CD14-positive monocyte (primary cell): ENCODE results near the gene TRIM38. TPM values are rescaled to one million over a fixed set of nuclear protein-coding genes. Genes with fewer than 3 reads are reported as not detected.

Experiments
- DNase-seq, 3 donors: peaks; one replicate each; pipeline ENCODE4 v3.0.0-alpha.2; 2011 to 2022
- H2AFZ ChIP-seq: 2 replicates; pipeline ENCODE4 v1.6.0; 2012; ENCODE audit warnings: mild to moderate bottlenecking, low read depth, low read length, inconsistent platforms; ENCODE audit not compliant: insufficient read depth, poor library complexity, severe bottlenecking
- H3K27ac ChIP-seq, 2 donors: 1 replicate in 1 of 2; 2 replicates in 1 of 2; pipeline ENCODE4 v1.5.1; 2012 to 2013; ENCODE audit warnings: low read length in 2 of 2, control low read depth in 1 of 2, inconsistent platforms in 1 of 2, low read depth in 1 of 2, mild to moderate bottlenecking in 1 of 2
- H3K27me3 ChIP-seq, 2 donors: one replicate each; pipeline versions ENCODE4 v1.6.0 to v1.6.1; 2011 to 2013; ENCODE audit warnings: low read length in 2 of 2; ENCODE audit not compliant: control insufficient read depth in 2 of 2, insufficient read depth in 2 of 2
- H3K36me3 ChIP-seq, 2 donors: replicated peaks in 1 of 2; 1 replicate in 1 of 2; 2 replicates in 1 of 2; pipeline versions ENCODE4 v1.5.1 to v1.6.1; 2012 to 2013; ENCODE audit warnings: low read length in 2 of 2, control low read depth in 1 of 2, inconsistent platforms in 1 of 2, mild to moderate bottlenecking in 1 of 2; ENCODE audit not compliant: insufficient read depth in 2 of 2, control insufficient read depth in 1 of 2
- H3K4me1 ChIP-seq, 2 donors: 1 replicate in 1 of 2; 2 replicates in 1 of 2; pipeline versions ENCODE4 v1.5.1 to v1.6.1; 2012 to 2013; ENCODE audit warnings: low read length in 2 of 2, control low read depth in 1 of 2, inconsistent platforms in 1 of 2, mild to moderate bottlenecking in 1 of 2, moderate library complexity in 1 of 2; ENCODE audit not compliant: insufficient read depth in 2 of 2, control insufficient read depth in 1 of 2
- H3K4me2 ChIP-seq: replicated peaks from 2 replicates; pipeline ENCODE3; 2012; ENCODE audit warnings: low read length, moderate library complexity, mild to moderate bottlenecking; ENCODE audit not compliant: poor library complexity, severe bottlenecking; ENCODE audit errors: extremely low read depth
- H3K4me3 ChIP-seq, 3 experiments: fragments of 200-600 bp in 1 of 3; sonication (generic) in 1 of 3; replicated peaks in 1 of 3; 1 replicate in 2 of 3; 2 replicates in 1 of 3; pipeline ENCODE4 v1.5.1; 2011 to 2013; ENCODE audit warnings: low read length in 3 of 3, mild to moderate bottlenecking in 3 of 3, control low read depth in 2 of 3, low read depth in 2 of 3, inconsistent platforms in 1 of 3, moderate library complexity in 1 of 3
- H3K79me2 ChIP-seq: 2 replicates; pipeline ENCODE4 v1.6.0; 2012; ENCODE audit warnings: mild to moderate bottlenecking, control low read depth, inconsistent platforms, low read length, moderate library complexity; ENCODE audit not compliant: insufficient read depth
- H3K9ac ChIP-seq: 2 replicates; pipeline ENCODE4 v1.6.0; 2017; ENCODE audit warnings: low read length, mild to moderate bottlenecking; ENCODE audit not compliant: insufficient read depth, poor library complexity, severe bottlenecking
- H3K9me3 ChIP-seq, 2 donors: replicated peaks in 1 of 2; 1 replicate in 1 of 2; 2 replicates in 1 of 2; pipeline versions ENCODE4 v1.5.1 to v1.6.1; 2012 to 2013; ENCODE audit warnings: low read length in 2 of 2, control low read depth in 1 of 2; ENCODE audit not compliant: control insufficient read depth in 1 of 2, insufficient read depth in 1 of 2
- H4K20me1 ChIP-seq: 2 replicates; pipeline ENCODE4 v1.6.0; 2012; ENCODE audit warnings: mild to moderate bottlenecking, low read length, control low read depth, moderate library complexity; ENCODE audit not compliant: insufficient read depth
- H3K27ac Mint-ChIP-seq, 7 donors: one replicate each; pipeline ENCODE4 v1.8.0; 2020; ENCODE audit warnings: mild to moderate bottlenecking in 7 of 7, mixed read lengths in 7 of 7, moderate library complexity in 6 of 7, inconsistent platforms in 2 of 7
- H3K27me3 Mint-ChIP-seq, 3 donors: one replicate each; pipeline ENCODE4 v1.8.0; 2021 to 2022; ENCODE audit warnings: low read depth in 3 of 3, mild to moderate bottlenecking in 3 of 3, mixed read lengths in 3 of 3, moderate library complexity in 3 of 3, inconsistent platforms in 1 of 3
- H3K36me3 Mint-ChIP-seq, 2 donors: one replicate each; pipeline ENCODE4 v1.8.0; 2020; ENCODE audit warnings: mixed read lengths in 2 of 2, inconsistent platforms in 1 of 2, mild to moderate bottlenecking in 1 of 2
- H3K4me1 Mint-ChIP-seq: one replicate; pipeline ENCODE4 v1.8.0; 2020; ENCODE audit warnings: mild to moderate bottlenecking, mixed read lengths
- H3K4me3 Mint-ChIP-seq, 2 donors: one replicate each; pipeline ENCODE4 v1.8.0; 2020; ENCODE audit warnings: mild to moderate bottlenecking in 2 of 2, mixed read lengths in 2 of 2, moderate library complexity in 1 of 2
- H3K9me3 Mint-ChIP-seq, 7 donors: one replicate each; pipeline ENCODE4 v1.8.0; 2020 to 2022; ENCODE audit warnings: mixed read lengths in 7 of 7, mild to moderate bottlenecking in 6 of 7, moderate library complexity in 6 of 7, inconsistent platforms in 2 of 7
- WGBS: methylation state at CpG from one replicate; pipeline ENCODE4 v1.1.5; 2013; ENCODE audit warnings: missing lambda C conversion rate; ENCODE audit not compliant: insufficient coverage; 5-methylcytosine and 5-hydroxymethylcytosine counted together
- intact Hi-C, 2 donors: fragments of 100-400 bp; cut with micrococcal nuclease; formaldehyde crosslinking; loops; one replicate each; pipeline versions ENCODE4 v1.15.0 to v1.15.1; 2023
- polyA plus RNA-seq, 3 donors: library from polyadenylated mRNA; depleted of rRNA in 1 of 3; unstranded in 2 of 3; stranded (reverse) in 1 of 3; fragments of 300-500 nt in 2 of 3; fragments of >200 nt in 1 of 3; fragmentation: Illumina TruSeq in 2 of 3; gene quantifications; 1 replicate in 2 of 3; 2 replicates in 1 of 3; pipeline ENCODE4 v1.2.3, GENCODE V29; 2012 to 2021
- TF ChIP-seq, protein P1 (sequence below): fragments of 200-600 bp; IDR thresholded peaks from one replicate; pipeline ENCODE4 v1.8.0; 2022; ENCODE audit warnings: antibody characterized with exemption, mild to moderate bottlenecking

TRIM38 gene
- polyA plus RNA-seq, 3 donors = 4.1 to 23.2 (median 8.0) TPM

DNA sequence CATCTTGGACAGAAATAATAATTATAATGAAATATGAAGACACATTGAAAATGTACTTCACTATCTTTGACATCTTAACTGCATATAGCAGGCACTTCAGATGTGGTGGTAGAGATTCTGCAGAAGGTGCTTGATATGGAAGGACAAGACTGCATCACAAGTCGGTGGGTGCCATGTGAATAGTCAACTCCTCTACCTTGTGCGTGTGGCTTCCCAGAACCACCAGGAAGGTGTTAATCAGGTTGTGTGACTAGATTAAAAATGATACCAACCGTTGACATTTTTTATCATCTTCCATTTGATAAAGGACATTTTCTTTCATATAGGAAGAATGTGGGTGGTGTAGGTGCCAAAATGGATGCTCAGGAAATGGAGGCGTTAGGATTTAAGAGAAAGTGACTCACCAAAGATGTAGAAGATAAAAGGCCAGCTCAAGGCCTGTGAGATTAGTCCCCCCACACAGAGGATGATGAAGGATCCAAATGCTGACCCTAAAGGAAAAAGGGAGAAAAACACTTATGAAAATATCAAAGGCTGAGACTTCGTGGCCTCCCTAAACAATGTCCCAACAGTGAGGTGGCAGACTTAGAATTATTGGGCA, 44.4 kb upstream of the TRIM38 start:
- no peaks in the 10 kb centered on the region for H3K9me3 ChIP-seq
- no peak overlapping the region for H3K4me3 ChIP-seq
- no peak overlapping the region for H3K9ac ChIP-seq
- no peaks in the 10 kb centered on the region for H3K36me3 Mint-ChIP-seq
- H3K4me1 ChIP-seq = no peaks in the 10 kb centered on the region
- no peaks in the 10 kb centered on the region for H3K79me2 ChIP-seq
- H3K27ac Mint-ChIP-seq = no peak overlapping the region
- H3K9me3 Mint-ChIP-seq = peaks cover 0 to 3% (median 0%) of the 10 kb centered on the region in 7 donors
- H4K20me1 ChIP-seq = no peaks in the 10 kb centered on the region
- intact Hi-C loops = no loop called here
- H2AFZ ChIP-seq = no peak overlapping the region
- H3K4me3 Mint-ChIP-seq = no peak overlapping the region
- DNase-seq = no peak
- no peaks in the 10 kb centered on the region for H3K36me3 ChIP-seq
- no peaks in the 10 kb centered on the region for H3K27me3 ChIP-seq
- whole genome bisulfite sequencing = no CpG with 5 or more reads among the region's 5 CpGs
- TF ChIP-seq, protein P1, sequence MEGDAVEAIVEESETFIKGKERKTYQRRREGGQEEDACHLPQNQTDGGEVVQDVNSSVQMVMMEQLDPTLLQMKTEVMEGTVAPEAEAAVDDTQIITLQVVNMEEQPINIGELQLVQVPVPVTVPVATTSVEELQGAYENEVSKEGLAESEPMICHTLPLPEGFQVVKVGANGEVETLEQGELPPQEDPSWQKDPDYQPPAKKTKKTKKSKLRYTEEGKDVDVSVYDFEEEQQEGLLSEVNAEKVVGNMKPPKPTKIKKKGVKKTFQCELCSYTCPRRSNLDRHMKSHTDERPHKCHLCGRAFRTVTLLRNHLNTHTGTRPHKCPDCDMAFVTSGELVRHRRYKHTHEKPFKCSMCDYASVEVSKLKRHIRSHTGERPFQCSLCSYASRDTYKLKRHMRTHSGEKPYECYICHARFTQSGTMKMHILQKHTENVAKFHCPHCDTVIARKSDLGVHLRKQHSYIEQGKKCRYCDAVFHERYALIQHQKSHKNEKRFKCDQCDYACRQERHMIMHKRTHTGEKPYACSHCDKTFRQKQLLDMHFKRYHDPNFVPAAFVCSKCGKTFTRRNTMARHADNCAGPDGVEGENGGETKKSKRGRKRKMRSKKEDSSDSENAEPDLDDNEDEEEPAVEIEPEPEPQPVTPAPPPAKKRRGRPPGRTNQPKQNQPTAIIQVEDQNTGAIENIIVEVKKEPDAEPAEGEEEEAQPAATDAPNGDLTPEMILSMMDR = no peak
- H3K4me1 Mint-ChIP-seq = peaks cover 4% of the 10 kb centered on the region
- H3K4me2 ChIP-seq = no peak overlapping the region
- no peak overlapping the region for H3K27ac ChIP-seq
- H3K27me3 Mint-ChIP-seq = peaks cover 1 to 3% (median 2%) of the 10 kb centered on the region in 3 donors

DNA sequence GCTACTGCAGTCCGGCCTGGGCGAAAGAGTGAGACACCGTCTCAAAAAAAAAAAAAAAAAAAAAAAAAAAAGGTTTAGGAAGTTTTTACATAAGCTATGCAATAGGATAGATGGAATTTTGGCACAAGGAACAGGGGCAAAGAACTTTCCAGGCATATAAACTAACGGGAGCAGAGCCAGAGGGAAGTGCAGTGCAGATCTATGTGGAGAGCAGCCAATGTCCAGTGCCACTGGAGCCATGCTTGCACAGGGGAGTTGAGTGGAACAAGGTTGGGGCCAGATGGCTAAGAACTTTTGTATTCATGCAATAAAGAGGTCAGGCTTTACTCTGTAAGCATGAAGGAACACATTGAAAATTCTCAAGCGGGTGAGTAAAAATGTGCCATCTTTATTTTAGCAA, 42.9 kb upstream of the TRIM38 start:
- intact Hi-C loops = no loop called here
- Histone ChIP-seq H3K79me2 (no peaks in the 10 kb centered on the region), H3K4me3 (no peak overlapping the region), H2AFZ (no peak overlapping the region), H3K36me3 (no peaks in the 10 kb centered on the region), H3K27ac (no peak overlapping the region), H3K9ac (no peak overlapping the region), H3K4me2 (no peak overlapping the region), H3K4me1 (no peaks in the 10 kb centered on the region), H3K9me3 (no peaks in the 10 kb centered on the region), H3K27me3 (no peaks in the 10 kb centered on the region), H4K20me1 (no peaks in the 10 kb centered on the region)
- 87% methylated on average over 2 of the region's 5 CpGs for WGBS
- TF ChIP-seq, protein P1 = no peak
- Mint-ChIP-seq H3K9me3 (peaks cover 0 to 3% (median 0%) of the 10 kb centered on the region in 7 donors), H3K27me3 (peaks cover 1 to 3% (median 2%) of the 10 kb centered on the region in 3 donors), H3K27ac (no peak overlapping the region), H3K36me3 (no peaks in the 10 kb centered on the region), H3K4me3 (no peak overlapping the region), H3K4me1 (peaks cover 4% of the 10 kb centered on the region)
- DNase-seq = no peak
